ENCODE data around the gene C19orf12. TPM values are rescaled to one million over a fixed set of nuclear protein-coding genes. Genes with fewer than 3 reads are reported as not detected.

C19orf12 gene
- total RNA-seq = 47.9 and 50.2 TPM in 2 replicates

DNA sequence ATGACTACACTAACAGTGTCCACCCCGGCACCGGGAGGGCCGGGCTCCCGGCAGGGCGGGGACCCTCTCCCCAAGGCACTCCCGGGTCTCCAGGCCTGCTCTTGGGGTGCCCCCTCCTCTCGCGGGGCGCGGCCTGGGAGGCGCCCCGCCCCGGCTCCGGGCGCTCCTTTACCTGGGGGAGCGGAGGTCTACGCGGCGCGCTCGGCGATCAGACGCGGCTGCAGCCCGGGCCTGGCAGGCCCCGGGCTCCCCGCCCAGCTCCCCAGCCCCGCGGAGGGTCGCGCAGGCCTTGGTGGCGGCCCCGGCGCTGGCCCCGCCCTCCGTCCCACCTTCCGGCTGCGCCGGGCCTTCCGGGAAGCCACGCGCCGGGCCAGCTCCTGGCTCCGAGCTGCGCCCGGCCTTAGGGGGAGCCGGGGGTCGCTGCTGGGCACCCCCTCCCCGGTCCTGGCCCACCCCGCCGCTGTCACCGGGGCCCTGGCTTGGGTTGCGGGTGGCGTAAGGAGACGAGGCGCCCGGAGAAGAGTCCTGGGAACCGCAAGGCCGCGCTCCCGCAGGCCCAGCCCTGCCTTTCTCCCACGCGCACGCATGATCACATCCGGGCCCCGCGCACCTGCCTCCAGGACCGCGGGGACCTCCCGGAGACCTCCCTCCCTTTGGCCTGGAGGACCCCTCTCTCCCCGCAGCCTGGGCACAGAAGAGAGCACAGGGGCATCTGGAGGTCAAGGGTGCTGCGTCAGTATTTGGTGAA lies at the start of gene C19orf12:
C19orf12 (minus strand) TSS at position 309 of the 748 bp plus-strand sequence. CDS start 6,848 bp downstream, outside the sequence.
- H3K9me3 Mint-ChIP-seq = no peaks in the 10 kb centered on the region
- peak; percentile 66 for DNase-seq (ENCODE audit: low spot score)
- peaks cover 57% of the 10 kb centered on the region for H3K4me1 Mint-ChIP-seq (ENCODE audit: low read depth)
- no peaks in the 10 kb centered on the region for H3K27me3 Mint-ChIP-seq (ENCODE audit: insufficient read depth)
- peak within 1 kb of the TSS; percentile 94 for H3K4me3 Mint-ChIP-seq
- peak within 1 kb of the TSS; percentile 98 for H3K27ac Mint-ChIP-seq
- intact Hi-C loops (cut with micrococcal nuclease) = loop anchor here (1.0 to 5.0 kb wide), 3 partner anchors 10 to 227 kb away; partner anchors contain the start of gene URI1
- H3K36me3 Mint-ChIP-seq (ENCODE audit: low read depth) = peaks cover 27% of the 10 kb centered on the region

GRCh38 chr19:29764361-29764760 lies 49.3 kb upstream of the C19orf12 start:
- Mint-ChIP-seq H3K9me3 (no peaks in the 10 kb centered on the region), H3K4me1 (ENCODE audit: low read depth) (no peaks in the 10 kb centered on the region), H3K36me3 (ENCODE audit: low read depth) (no peaks in the 10 kb centered on the region), H3K27ac (no peak overlapping the region), H3K27me3 (ENCODE audit: insufficient read depth) (peaks cover 4% of the 10 kb centered on the region), H3K4me3 (no peak overlapping the region)
- no peak for DNase-seq (ENCODE audit: low spot score)
- intact Hi-C loops (cut with micrococcal nuclease) = no loop called here

DNA sequence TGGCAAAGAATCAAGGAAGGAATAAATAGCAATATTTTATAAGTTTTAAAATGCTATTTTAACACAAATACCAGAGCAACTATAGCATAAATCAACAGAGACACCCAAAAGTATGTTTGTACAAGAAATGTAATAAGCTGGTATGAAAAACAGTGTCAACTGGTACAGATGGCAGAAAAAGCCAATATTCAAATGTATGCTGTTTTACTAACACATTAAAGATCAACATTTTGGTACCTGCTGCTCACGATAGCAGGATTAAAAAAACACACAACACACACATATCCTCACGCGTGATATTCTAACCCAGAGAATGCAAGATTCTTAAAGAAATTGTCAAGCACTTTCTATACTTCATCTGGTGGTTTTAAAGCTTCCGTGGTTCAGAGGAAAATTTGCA lies 48.1 kb upstream of the C19orf12 start:
- Mint-ChIP-seq H3K27me3 (ENCODE audit: insufficient read depth) (peaks cover 4% of the 10 kb centered on the region), H3K4me3 (no peak overlapping the region), H3K27ac (no peak overlapping the region), H3K36me3 (ENCODE audit: low read depth) (no peaks in the 10 kb centered on the region), H3K9me3 (no peaks in the 10 kb centered on the region), H3K4me1 (ENCODE audit: low read depth) (no peaks in the 10 kb centered on the region)
- DNase-seq (ENCODE audit: low spot score) = no peak
- intact Hi-C loops (cut with micrococcal nuclease) = no loop called here

DNA sequence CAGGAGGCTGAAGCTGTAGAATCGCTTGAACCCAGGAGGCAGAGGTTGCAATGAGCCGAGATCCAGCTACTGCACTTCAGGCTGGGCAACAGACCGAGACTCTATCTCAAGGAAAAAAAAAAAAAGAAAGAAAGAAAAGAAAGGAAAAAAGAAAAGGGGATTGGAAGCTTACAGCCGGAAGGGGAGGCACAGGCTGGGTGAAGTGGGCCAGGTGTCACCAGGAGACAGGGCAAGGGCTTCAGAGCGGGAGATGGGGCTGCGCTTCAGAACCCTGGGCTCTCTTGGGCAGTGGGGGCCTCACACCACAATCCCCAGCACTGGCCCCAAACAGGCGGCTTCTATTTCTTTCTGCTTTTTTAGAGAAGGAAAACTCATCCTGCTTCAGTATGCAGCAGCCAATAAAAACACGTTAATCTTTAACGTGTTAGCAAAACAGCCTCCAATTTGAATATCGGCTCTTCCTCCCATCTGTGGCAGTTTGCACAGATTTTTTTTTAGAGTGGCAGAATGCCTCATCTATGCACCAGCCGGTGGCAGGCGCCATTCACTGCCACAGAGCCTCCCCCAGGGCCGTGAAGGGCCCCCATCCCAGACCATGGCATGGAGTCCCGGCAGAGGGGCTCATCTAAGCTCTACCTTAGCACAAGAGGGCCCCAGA lies 46.6 kb upstream of the C19orf12 start:
- intact Hi-C loops (cut with micrococcal nuclease) = no loop called here
- H3K27ac Mint-ChIP-seq = no peak overlapping the region
- H3K4me3 Mint-ChIP-seq = no peak overlapping the region

GRCh38 chr19:29760752-29761502 lies 45.9 kb upstream of the C19orf12 start:
- Mint-ChIP-seq H3K9me3 (no peaks in the 10 kb centered on the region), H3K27me3 (ENCODE audit: insufficient read depth) (peaks cover 2% of the 10 kb centered on the region), H3K27ac (no peak overlapping the region), H3K36me3 (ENCODE audit: low read depth) (no peaks in the 10 kb centered on the region), H3K4me3 (peak overlapping the region; percentile 24), H3K4me1 (ENCODE audit: low read depth) (no peaks in the 10 kb centered on the region)
- intact Hi-C loops (cut with micrococcal nuclease) = loop anchor here (1.0 kb wide), 1 partner anchor 112 kb away; no protein-coding TSS in a partner anchor
- DNase-seq (ENCODE audit: low spot score) = no peak

More for the DNA sequence above, 46.6 kb upstream of the C19orf12 start:
- Mint-ChIP-seq H3K4me1 (ENCODE audit: low read depth) (no peaks in the 10 kb centered on the region), H3K27me3 (ENCODE audit: insufficient read depth) (peaks cover 2% of the 10 kb centered on the region), H3K36me3 (ENCODE audit: low read depth) (no peaks in the 10 kb centered on the region), H3K9me3 (no peaks in the 10 kb centered on the region)
- DNase-seq (ENCODE audit: low spot score) = no peak

DNA sequence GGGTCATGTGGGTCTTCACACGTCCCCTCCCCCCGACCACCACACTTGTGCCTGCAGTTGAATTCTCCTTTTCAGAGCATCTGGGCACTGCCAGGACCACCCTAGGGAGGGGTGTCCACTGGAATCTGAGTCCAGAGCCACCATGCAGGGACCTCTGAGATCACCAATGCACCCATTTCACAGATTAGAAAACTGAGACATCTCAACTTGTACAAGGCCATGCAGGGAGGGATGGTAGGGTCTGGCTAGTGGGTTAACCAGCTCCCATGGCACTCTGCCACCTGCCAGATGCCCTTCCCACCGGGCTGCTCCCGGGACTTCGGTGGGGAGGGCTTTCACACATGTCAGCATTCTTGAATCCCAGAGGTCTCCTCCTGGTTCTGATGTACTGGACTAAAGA lies 44.3 kb upstream of the C19orf12 start:
- Mint-ChIP-seq H3K36me3 (ENCODE audit: low read depth) (no peaks in the 10 kb centered on the region), H3K4me1 (ENCODE audit: low read depth) (no peaks in the 10 kb centered on the region), H3K27me3 (ENCODE audit: insufficient read depth) (peaks cover 2% of the 10 kb centered on the region), H3K27ac (no peak overlapping the region), H3K9me3 (no peaks in the 10 kb centered on the region), H3K4me3 (no peak overlapping the region)
- intact Hi-C loops (cut with micrococcal nuclease) = no loop called here
- no peak for DNase-seq (ENCODE audit: low spot score)

DNA sequence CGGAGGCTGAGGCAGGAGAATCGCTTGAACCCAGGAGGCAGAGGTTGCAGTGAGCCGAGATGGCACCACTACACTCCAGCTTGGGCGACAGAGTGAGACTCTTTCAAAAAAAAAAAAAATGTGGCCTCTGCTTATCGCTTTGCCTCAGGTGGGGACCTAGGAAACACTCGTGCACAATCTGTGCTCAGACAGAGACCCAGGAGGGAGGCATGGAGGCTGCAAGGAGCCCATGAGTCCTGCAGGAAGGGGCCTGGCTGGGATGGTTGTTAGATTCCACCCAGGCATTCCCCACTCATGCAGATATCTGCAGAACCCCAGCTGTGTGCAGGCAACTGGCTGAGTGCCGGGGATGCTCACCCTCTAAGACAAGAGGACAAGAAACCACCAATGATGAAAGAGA lies 43.8 kb upstream of the C19orf12 start:
- H3K4me1 Mint-ChIP-seq (ENCODE audit: low read depth) = no peaks in the 10 kb centered on the region
- intact Hi-C loops (cut with micrococcal nuclease) = no loop called here
- no peak for DNase-seq (ENCODE audit: low spot score)
- H3K27ac Mint-ChIP-seq = no peak overlapping the region
- peaks cover 2% of the 10 kb centered on the region for H3K27me3 Mint-ChIP-seq (ENCODE audit: insufficient read depth)
- no peaks in the 10 kb centered on the region for H3K36me3 Mint-ChIP-seq (ENCODE audit: low read depth)
- no peaks in the 10 kb centered on the region for H3K9me3 Mint-ChIP-seq
- H3K4me3 Mint-ChIP-seq = no peak overlapping the region

- no peak for DNase-seq (ENCODE audit: low spot score)
Measured at GRCh38 chr19:29757551-29757950, 42.5 kb upstream of the C19orf12 start.

DNA sequence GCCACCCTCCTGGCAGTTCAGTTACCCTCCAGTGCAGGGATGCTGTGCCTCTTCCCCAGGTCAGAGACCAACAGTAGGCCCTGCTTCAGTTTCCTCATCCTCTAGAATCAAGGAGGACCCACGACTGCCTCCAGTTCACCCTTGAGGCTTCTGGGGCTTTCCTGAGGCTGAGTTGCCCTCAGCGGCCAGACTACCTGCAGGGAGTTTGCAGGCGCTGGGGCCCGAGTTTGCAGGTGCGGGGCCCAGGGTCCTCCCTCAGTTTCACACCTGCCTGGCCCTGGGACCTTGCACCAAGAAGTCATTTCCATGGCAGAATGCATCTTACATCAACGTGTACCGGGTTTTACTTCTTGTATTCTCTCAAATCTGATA lies 38.9 kb upstream of the C19orf12 start:
- H3K4me1 Mint-ChIP-seq (ENCODE audit: low read depth) = no peaks in the 10 kb centered on the region
- no peak overlapping the region for H3K4me3 Mint-ChIP-seq
- no peak for DNase-seq (ENCODE audit: low spot score)
- H3K27ac Mint-ChIP-seq = no peak overlapping the region
- intact Hi-C loops (cut with micrococcal nuclease) = no loop called here
- no peaks in the 10 kb centered on the region for H3K9me3 Mint-ChIP-seq
- no peaks in the 10 kb centered on the region for H3K36me3 Mint-ChIP-seq (ENCODE audit: low read depth)
- H3K27me3 Mint-ChIP-seq (ENCODE audit: insufficient read depth) = peaks cover 7% of the 10 kb centered on the region

More at GRCh38 chr19:29757551-29757950, 42.5 kb upstream of the C19orf12 start:
- no peak overlapping the region for H3K4me3 Mint-ChIP-seq
- H3K27ac Mint-ChIP-seq = no peak overlapping the region
- no peaks in the 10 kb centered on the region for H3K9me3 Mint-ChIP-seq
- H3K36me3 Mint-ChIP-seq (ENCODE audit: low read depth) = no peaks in the 10 kb centered on the region
- intact Hi-C loops (cut with micrococcal nuclease) = no loop called here
- H3K27me3 Mint-ChIP-seq (ENCODE audit: insufficient read depth) = peaks cover 4% of the 10 kb centered on the region
- H3K4me1 Mint-ChIP-seq (ENCODE audit: low read depth) = no peaks in the 10 kb centered on the region

DNA sequence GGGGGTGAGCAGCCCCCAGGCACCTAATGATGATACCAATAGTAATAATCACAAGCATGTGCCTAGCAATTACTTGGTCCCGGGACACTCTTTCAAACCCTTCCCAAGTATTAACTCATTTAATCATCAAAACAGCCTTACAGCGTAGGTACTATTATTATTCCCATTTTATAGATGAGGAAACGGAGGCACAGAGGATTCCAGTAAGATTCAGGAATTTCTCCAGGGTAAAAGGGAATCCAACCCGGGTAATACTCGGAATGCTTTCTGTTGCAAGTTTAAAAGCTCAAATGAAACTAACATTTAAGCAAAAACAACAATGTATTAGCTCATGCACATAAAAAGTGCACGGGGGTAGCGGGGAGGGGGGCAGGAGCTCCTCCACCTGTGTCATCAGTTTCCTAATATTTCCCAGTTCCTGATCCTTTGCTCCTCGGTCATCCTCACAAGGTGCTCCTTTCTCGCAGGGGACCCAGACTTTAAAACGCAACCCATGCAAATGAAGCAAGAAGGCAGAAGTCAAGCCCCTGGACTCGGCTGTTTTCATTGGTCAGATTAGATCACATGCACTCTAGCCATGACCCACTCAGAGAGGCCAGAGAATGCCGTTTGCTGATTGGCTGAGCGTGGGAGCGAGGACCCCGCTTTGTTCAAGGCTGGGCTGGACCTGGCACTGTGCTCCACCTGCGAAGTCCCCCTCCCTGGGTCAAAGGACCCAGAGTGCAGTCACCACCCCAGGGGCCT lies 38.3 kb upstream of the C19orf12 start:
- Mint-ChIP-seq H3K4me3 (no peak overlapping the region), H3K4me1 (ENCODE audit: low read depth) (no peaks in the 10 kb centered on the region), H3K27me3 (ENCODE audit: insufficient read depth) (peaks cover 8% of the 10 kb centered on the region), H3K36me3 (ENCODE audit: low read depth) (no peaks in the 10 kb centered on the region), H3K27ac (no peak overlapping the region), H3K9me3 (no peaks in the 10 kb centered on the region)
- DNase-seq (ENCODE audit: low spot score) = no peak
- intact Hi-C loops (cut with micrococcal nuclease) = no loop called here

DNA sequence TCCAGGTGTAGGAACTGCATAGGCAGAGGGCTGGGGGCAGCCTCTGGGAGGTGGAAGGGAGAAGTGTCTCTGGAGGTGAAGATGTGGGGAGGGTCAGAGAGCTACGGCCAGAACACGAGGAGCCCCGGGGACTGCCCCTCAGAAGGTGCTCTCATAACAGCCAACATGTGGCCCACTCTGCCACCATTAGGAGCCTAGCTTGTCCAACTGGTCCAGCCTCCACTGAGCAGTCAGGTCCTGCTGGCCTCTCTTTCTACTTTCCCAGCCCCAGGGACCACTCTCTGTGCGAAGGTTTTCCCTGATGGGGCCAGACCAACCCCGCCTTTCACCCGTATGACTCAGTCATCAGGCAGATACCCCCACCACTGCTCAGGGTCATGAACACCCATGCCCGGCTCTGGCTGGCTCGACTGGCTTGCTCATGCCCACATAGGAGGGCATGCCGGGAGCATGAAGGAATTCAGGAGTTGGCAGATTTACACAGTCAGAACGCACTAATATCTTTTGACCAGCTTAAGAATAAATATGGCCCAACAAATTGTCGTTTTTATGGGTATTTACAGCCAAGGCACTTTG lies 37.5 kb upstream of the C19orf12 start:
- no peak for DNase-seq (ENCODE audit: low spot score)
- H3K27me3 Mint-ChIP-seq (ENCODE audit: insufficient read depth) = peaks cover 16% of the 10 kb centered on the region
- H3K4me3 Mint-ChIP-seq = no peak overlapping the region
- intact Hi-C loops (cut with micrococcal nuclease) = no loop called here
- no peaks in the 10 kb centered on the region for H3K9me3 Mint-ChIP-seq
- no peak overlapping the region for H3K27ac Mint-ChIP-seq
- H3K4me1 Mint-ChIP-seq (ENCODE audit: low read depth) = no peaks in the 10 kb centered on the region
- H3K36me3 Mint-ChIP-seq (ENCODE audit: low read depth) = no peaks in the 10 kb centered on the region

GRCh38 chr19:29751932-29752331 lies 36.9 kb upstream of the C19orf12 start:
- no peak for DNase-seq (ENCODE audit: low spot score)
- Mint-ChIP-seq H3K27ac (no peak overlapping the region), H3K36me3 (ENCODE audit: low read depth) (no peaks in the 10 kb centered on the region), H3K27me3 (ENCODE audit: insufficient read depth) (peaks cover 16% of the 10 kb centered on the region), H3K4me1 (ENCODE audit: low read depth) (no peaks in the 10 kb centered on the region), H3K9me3 (no peaks in the 10 kb centered on the region), H3K4me3 (no peak overlapping the region)
- intact Hi-C loops (cut with micrococcal nuclease) = no loop called here
